ENCODE measurements around the gene IQUB.
A peak's percentile ranks its signal among the peaks of the same experiment; 100 is the strongest.

The IQUB gene

DNA sequence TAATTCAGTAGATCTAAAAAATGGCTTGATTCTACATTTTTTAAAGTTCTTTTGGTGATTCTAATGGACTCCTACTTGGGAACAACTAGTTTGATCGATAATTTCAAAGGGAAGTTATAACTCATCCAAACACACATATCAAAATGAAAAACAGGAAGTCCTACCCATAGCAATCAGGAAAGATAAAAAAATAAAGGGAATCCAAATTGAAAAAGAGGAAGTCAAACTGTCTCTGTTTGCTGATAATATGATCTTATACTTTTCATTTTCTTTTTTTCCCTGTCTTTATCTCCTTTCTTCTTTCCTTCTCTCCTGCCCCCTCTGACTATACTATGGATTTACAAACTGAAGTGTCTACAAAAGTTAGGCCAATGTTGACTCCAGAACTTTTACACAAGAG is 118.8 kb downstream of the IQUB start:
- no peaks in the 10 kb centered on the region for H3K9me3 ChIP-seq (ENCODE audit: control insufficient read depth, insufficient read depth, low read depth, low read length)
- no peaks in the 10 kb centered on the region for H3K36me3 ChIP-seq (ENCODE audit: control insufficient read depth in 2 of 2, insufficient read depth in 1 of 2, low read length in 2 of 2)
- CTCF ChIA-PET, result interaction anchor here (0.6 kb wide), 1 partner anchor 83 kb away, joined by 3 read pairs; no protein-coding TSS in a partner anchor
- H3K4me1 ChIP-seq (ENCODE audit: control insufficient read depth, insufficient read depth, low read length), result peaks cover 8% of the 10 kb centered on the region
- H3K27ac ChIP-seq (ENCODE audit: extremely low read depth, low read depth, low read length), result no peak overlapping the region
- POLR2A ChIA-PET, result no interaction called here
- H3K4me3 ChIP-seq (ENCODE audit: low read depth, low read length), result no peak overlapping the region
- no peak for TF ChIP-seq ZNF664 (tag by site-specific recombination; IDR thresholded peaks at IDR 0.05)
- TF ChIP-seq ZNF121 (tag by site-specific recombination; IDR thresholded peaks at IDR 0.05), result no peak
- TF ChIP-seq ZEB2 (tag by site-specific recombination; IDR thresholded peaks at IDR 0.05), result no peak
- TF ChIP-seq ZNF37A (tag by site-specific recombination; IDR thresholded peaks at IDR 0.05), result no peak
- no peak for TF ChIP-seq ZNF529 (tag by site-specific recombination; IDR thresholded peaks at IDR 0.05; ENCODE audit: insufficient replicate concordance)
- TF ChIP-seq ZNF571 (tag by site-specific recombination; IDR thresholded peaks at IDR 0.05), result no peak
- no peak for TF ChIP-seq ZNF211 (tag by site-specific recombination; IDR thresholded peaks at IDR 0.05; ENCODE audit: low read depth)
- TF ChIP-seq ZNF623 (tag by site-specific recombination; IDR thresholded peaks at IDR 0.05), result no peak
- no peak for TF ChIP-seq SALL2 (tag by site-specific recombination; IDR thresholded peaks at IDR 0.05; ENCODE audit: borderline replicate concordance)
- TF ChIP-seq ZXDB (tag by site-specific recombination; IDR thresholded peaks at IDR 0.05), result no peak

DNA sequence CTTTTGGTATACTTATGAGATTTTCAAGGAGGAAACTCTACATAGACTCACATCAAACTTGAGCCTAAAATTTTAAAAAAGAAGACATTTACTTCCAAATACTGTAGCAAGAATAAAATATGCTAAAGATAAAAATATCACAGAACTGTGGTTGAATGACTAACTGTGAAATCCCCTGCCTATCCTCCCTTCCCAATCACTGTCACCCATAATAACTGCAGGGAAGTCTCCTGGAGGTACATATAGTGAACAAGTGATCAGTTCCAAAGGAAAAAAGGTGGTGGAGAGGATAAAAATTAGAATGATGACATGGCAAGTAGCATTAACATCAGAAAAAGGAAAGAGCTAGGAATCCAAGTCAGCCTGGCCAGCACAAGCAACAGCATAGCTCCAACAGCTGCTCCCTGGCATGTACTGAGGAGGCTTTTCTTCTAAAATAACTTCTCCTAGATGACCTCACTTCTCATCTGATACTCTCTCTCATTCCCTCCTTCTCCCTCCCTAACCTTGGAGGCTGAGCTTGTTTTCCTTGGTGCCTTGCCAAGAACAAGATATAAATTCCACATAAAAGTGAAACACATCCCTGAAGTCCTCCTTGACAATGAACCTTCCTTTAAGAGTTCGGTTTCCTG is 124.0 kb downstream of the IQUB start:
- Histone ChIP-seq H3K4me3 (ENCODE audit: low read depth, low read length) (no peak overlapping the region), H3K4me1 (ENCODE audit: control insufficient read depth, insufficient read depth, low read length) (peaks cover 14% of the 10 kb centered on the region), H3K27ac (ENCODE audit: extremely low read depth, low read depth, low read length) (peak overlapping the region; percentile 42), H3K9me3 (ENCODE audit: control insufficient read depth, insufficient read depth, low read depth, low read length) (no peaks in the 10 kb centered on the region), H3K36me3 (ENCODE audit: control insufficient read depth in 2 of 2, insufficient read depth in 1 of 2, low read length in 2 of 2) (no peaks in the 10 kb centered on the region)
- CTCF ChIA-PET, result interaction anchor here (0.6 to 0.9 kb wide), 4 partner anchors 31 to 714 kb away, joined by 3 to 4 read pairs (median 3); no protein-coding TSS in a partner anchor
- POLR2A ChIA-PET, result interaction anchor here (0.6 to 1.1 kb wide), 2 partner anchors 83 to 1266 kb away, joined by 3 read pairs; partner anchors contain the start of gene AASS
- TF ChIP-seq ZNF24 (tag by site-specific recombination; IDR thresholded peaks at IDR 0.05), result peak; percentile 58; the same call in 1 of the 2 replicates
- TF ChIP-seq, protein P1, sequence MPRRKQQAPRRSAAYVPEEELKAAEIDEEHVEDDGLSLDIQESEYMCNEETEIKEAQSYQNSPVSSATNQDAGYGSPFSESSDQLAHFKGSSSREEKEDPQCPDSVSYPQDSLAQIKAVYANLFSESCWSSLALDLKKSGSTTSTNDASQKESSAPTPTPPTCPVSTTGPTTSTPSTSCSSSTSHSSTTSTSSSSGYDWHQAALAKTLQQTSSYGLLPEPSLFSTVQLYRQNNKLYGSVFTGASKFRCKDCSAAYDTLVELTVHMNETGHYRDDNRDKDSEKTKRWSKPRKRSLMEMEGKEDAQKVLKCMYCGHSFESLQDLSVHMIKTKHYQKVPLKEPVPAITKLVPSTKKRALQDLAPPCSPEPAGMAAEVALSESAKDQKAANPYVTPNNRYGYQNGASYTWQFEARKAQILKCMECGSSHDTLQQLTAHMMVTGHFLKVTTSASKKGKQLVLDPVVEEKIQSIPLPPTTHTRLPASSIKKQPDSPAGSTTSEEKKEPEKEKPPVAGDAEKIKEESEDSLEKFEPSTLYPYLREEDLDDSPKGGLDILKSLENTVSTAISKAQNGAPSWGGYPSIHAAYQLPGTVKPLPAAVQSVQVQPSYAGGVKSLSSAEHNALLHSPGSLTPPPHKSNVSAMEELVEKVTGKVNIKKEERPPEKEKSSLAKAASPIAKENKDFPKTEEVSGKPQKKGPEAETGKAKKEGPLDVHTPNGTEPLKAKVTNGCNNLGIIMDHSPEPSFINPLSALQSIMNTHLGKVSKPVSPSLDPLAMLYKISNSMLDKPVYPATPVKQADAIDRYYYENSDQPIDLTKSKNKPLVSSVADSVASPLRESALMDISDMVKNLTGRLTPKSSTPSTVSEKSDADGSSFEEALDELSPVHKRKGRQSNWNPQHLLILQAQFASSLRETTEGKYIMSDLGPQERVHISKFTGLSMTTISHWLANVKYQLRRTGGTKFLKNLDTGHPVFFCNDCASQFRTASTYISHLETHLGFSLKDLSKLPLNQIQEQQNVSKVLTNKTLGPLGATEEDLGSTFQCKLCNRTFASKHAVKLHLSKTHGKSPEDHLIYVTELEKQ (tag by site-specific recombination; IDR thresholded peaks at IDR 0.05; ENCODE audit: borderline replicate concordance), result 0 out of 2 replicates have a peak, but pooled peaks have one; percentile 18
- peak; percentile 28 for TF ChIP-seq OSR2 (tag by site-specific recombination; IDR thresholded peaks at IDR 0.05)
- peak; percentile 16; the same call in 1 of the 2 replicates for TF ChIP-seq ZNF341 (tag by site-specific recombination; IDR thresholded peaks at IDR 0.05; ENCODE audit: low read depth)
- TF ChIP-seq, protein P2, sequence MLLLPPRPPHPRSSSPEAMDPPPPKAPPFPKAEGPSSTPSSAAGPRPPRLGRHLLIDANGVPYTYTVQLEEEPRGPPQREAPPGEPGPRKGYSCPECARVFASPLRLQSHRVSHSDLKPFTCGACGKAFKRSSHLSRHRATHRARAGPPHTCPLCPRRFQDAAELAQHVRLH (tag by site-specific recombination; IDR thresholded peaks at IDR 0.05), result 0 out of 2 replicates have a peak, but pooled peaks have one; percentile 39
- no peak for TF ChIP-seq ZNF837 (tag by site-specific recombination; IDR thresholded peaks at IDR 0.05)
- TF ChIP-seq, protein P3, sequence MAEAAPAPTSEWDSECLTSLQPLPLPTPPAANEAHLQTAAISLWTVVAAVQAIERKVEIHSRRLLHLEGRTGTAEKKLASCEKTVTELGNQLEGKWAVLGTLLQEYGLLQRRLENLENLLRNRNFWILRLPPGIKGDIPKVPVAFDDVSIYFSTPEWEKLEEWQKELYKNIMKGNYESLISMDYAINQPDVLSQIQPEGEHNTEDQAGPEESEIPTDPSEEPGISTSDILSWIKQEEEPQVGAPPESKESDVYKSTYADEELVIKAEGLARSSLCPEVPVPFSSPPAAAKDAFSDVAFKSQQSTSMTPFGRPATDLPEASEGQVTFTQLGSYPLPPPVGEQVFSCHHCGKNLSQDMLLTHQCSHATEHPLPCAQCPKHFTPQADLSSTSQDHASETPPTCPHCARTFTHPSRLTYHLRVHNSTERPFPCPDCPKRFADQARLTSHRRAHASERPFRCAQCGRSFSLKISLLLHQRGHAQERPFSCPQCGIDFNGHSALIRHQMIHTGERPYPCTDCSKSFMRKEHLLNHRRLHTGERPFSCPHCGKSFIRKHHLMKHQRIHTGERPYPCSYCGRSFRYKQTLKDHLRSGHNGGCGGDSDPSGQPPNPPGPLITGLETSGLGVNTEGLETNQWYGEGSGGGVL (tag by site-specific recombination; IDR thresholded peaks at IDR 0.05), result peak; percentile 95
- TF ChIP-seq ZNF548 (tag by site-specific recombination; IDR thresholded peaks at IDR 0.05), result no peak
- TF ChIP-seq FEZF1 (tag by site-specific recombination; IDR thresholded peaks at IDR 0.05), result peak; percentile 11; the same call in 1 of the 2 replicates
- TF ChIP-seq ZFP41 (tag by site-specific recombination; IDR thresholded peaks at IDR 0.05; ENCODE audit: borderline replicate concordance), result no peak
- no peak for TF ChIP-seq GLI2 (tag by site-specific recombination; IDR thresholded peaks at IDR 0.05; ENCODE audit: borderline replicate concordance, low read depth)
- TF ChIP-seq ZNF571 (tag by site-specific recombination; IDR thresholded peaks at IDR 0.05), result no peak
- no peak for TF ChIP-seq ZNF623 (tag by site-specific recombination; IDR thresholded peaks at IDR 0.05)
- TF ChIP-seq ZNF654 (tag by site-specific recombination; IDR thresholded peaks at IDR 0.05; ENCODE audit: low read depth), result no peak
- TF ChIP-seq, protein P4, sequence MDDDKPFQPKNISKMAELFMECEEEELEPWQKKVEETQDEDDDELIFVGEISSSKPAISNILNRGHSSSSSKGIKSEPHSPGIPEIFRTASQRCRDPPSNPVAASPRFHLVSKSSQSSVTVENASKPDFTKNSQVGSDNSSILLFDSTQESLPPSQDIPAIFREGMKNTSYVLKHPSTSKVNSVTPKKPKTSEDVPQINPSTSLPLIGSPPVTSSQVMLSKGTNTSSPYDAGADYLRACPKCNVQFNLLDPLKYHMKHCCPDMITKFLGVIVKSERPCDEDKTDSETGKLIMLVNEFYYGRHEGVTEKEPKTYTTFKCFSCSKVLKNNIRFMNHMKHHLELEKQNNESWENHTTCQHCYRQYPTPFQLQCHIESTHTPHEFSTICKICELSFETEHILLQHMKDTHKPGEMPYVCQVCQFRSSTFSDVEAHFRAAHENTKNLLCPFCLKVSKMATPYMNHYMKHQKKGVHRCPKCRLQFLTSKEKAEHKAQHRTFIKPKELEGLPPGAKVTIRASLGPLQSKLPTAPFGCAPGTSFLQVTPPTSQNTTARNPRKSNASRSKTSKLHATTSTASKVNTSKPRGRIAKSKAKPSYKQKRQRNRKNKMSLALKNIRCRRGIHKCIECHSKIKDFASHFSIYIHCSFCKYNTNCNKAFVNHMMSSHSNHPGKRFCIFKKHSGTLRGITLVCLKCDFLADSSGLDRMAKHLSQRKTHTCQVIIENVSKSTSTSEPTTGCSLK (tag by site-specific recombination; IDR thresholded peaks at IDR 0.05), result no peak
- TF ChIP-seq ZNF292 (tag by site-specific recombination; IDR thresholded peaks at IDR 0.05; ENCODE audit: borderline replicate concordance, low read depth), result no peak
- no peak for TF ChIP-seq HOXD13 (CRISPR knock-in tag; IDR thresholded peaks at IDR 0.05; ENCODE audit: borderline replicate concordance)
- TF ChIP-seq, protein P5, sequence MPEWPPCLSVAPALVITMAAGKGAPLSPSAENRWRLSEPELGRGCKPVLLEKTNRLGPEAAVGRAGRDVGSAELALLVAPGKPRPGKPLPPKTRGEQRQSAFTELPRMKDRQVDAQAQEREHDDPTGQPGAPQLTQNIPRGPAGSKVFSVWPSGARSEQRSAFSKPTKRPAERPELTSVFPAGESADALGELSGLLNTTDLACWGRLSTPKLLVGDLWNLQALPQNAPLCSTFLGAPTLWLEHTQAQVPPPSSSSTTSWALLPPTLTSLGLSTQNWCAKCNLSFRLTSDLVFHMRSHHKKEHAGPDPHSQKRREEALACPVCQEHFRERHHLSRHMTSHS (tag by site-specific recombination; IDR thresholded peaks at IDR 0.05), result no peak

All from HEK293 (cell line).